ENCODE data around the gene HGFAC.

Gene HGFAC

GRCh38 chr4:3492741-3493719 lies 51.3 kb downstream of the HGFAC start:
- no peak for FAIRE-seq

GRCh38 chr4:3493720-3494461 lies 52.1 kb downstream of the HGFAC start:
- FAIRE-seq: no peak

- no peak for FAIRE-seq
Measured at GRCh38 chr4:3494462-3494871, 52.7 kb downstream of the HGFAC start.

- FAIRE-seq: no peak
Measured at GRCh38 chr4:3495204-3495975, 53.6 kb downstream of the HGFAC start.

- no peak for FAIRE-seq
Measured at GRCh38 chr4:3496021-3496420, 54.3 kb downstream of the HGFAC start.

GRCh38 chr4:3497095-3497494 lies 55.3 kb downstream of the HGFAC start:
- FAIRE-seq: no peak

- no peak for FAIRE-seq
Measured at GRCh38 chr4:3497523-3498389, 56.0 kb downstream of the HGFAC start.

- no peak for FAIRE-seq
Measured at GRCh38 chr4:3498407-3498806, 56.6 kb downstream of the HGFAC start.

All from endometrium (tissue), 2 donors.